Esophagus muscularis mucosa (tissue), 4 donors: ENCODE data around the gene MLF2. TPM values are rescaled to one million over a fixed set of nuclear protein-coding genes. Genes with fewer than 3 reads are reported as not detected.

Experiments
- DNase-seq: peaks from one replicate; pipeline ENCODE4 v3.0.0-alpha.2; 2017; ENCODE audit errors: extremely low spot score
- H3K27ac ChIP-seq, 4 donors: fragments of 200-600 bp; sonication (generic); replicated peaks in 1 of 4; 1 replicate in 3 of 4; 2 replicates in 1 of 4; pipeline ENCODE4 v1.5.1; 2016 to 2019; ENCODE audit warnings: mild to moderate bottlenecking in 1 of 4
- H3K27me3 ChIP-seq, 4 donors: fragments of 200-600 bp; sonication (generic); one replicate each; pipeline versions ENCODE4 v1.5.1 to v1.6.0; 2016 to 2019
- H3K36me3 ChIP-seq, 4 donors: fragments of 200-600 bp; sonication (generic); one replicate each; pipeline ENCODE4 v1.5.1; 2016 to 2019
- H3K4me1 ChIP-seq, 4 donors: fragments of 200-600 bp; sonication (generic); one replicate each; pipeline ENCODE4 v1.5.1; 2016 to 2019
- H3K4me3 ChIP-seq, 4 donors: fragments of 200-600 bp; sonication (generic); 1 replicate in 2 of 4; 2 replicates in 2 of 4; pipeline ENCODE4 v1.5.1; 2016 to 2019; ENCODE audit warnings: mild to moderate bottlenecking in 4 of 4, moderate library complexity in 1 of 4
- H3K9me3 ChIP-seq, 4 donors: fragments of 200-600 bp; sonication (generic); 1 replicate in 3 of 4; 2 replicates in 1 of 4; pipeline ENCODE4 v1.5.1; 2016 to 2019
- CTCF ChIP-seq, 3 experiments: fragments of 200-600 bp in 2 of 3; fragments of 450-650 bp in 1 of 3; sonication (generic) in 2 of 3; IDR thresholded peaks; one replicate each; pipeline ENCODE4 v1.5.1; 2017 to 2019; ENCODE audit warnings: antibody characterized with exemption in 3 of 3, mild to moderate bottlenecking in 2 of 3, moderate library complexity in 1 of 3
- EP300 ChIP-seq: sonication (generic); formaldehyde crosslinking; IDR thresholded peaks from one replicate; pipeline ENCODE4 v1.6.1; 2017; ENCODE audit warnings: antibody characterized with exemption
- POLR2A ChIP-seq: fragments of 450-650 bp; IDR thresholded peaks from one replicate; pipeline ENCODE4 v1.6.1; 2017; ENCODE audit warnings: antibody characterized with exemption, moderate library complexity, mild to moderate bottlenecking, low read depth
- POLR2AphosphoS5 ChIP-seq, 2 donors: sonication (generic); formaldehyde crosslinking; IDR thresholded peaks; one replicate each; pipeline ENCODE4 v1.6.1; 2017; ENCODE audit warnings: antibody characterized with exemption in 2 of 2
- WGBS: methylation state at CpG from one replicate; pipeline ENCODE4 v1.1.5; 2018; 5-methylcytosine and 5-hydroxymethylcytosine counted together
- intact Hi-C: fragments of 100-400 bp; cut with DNase I; formaldehyde crosslinking; loops from one replicate; pipeline ENCODE4 v1.15.1; 2023
- total RNA-seq, 4 donors: library from RNA; depleted of rRNA; stranded (reverse); fragments of >200 nt; gene quantifications; one replicate each; pipeline versions ENCODE4 v1.1.0 to v1.2.1, GENCODE V29; 2016

The MLF2 gene
- total RNA-seq, 4 donors from 2014 or later, result 169 to 247 (median 214) TPM

- H3K4me1 ChIP-seq, result peaks cover 0 to 6% (median 1%) of the 10 kb centered on the region in 4 donors
- H3K27me3 ChIP-seq, result no peaks in the 10 kb centered on the region
- no peak for DNase-seq
- no peak overlapping the region for H3K4me3 ChIP-seq
- intact Hi-C loops, result no loop called here
- H3K36me3 ChIP-seq, result no peaks in the 10 kb centered on the region
- WGBS, result 94% methylated on average over 5 of the region's 5 CpGs
- no peaks in the 10 kb centered on the region for H3K9me3 ChIP-seq
- no peak for TF ChIP-seq POLR2AphosphoS5 (IDR thresholded peaks at IDR 0.05)
- no peak for TF ChIP-seq EP300
- TF ChIP-seq POLR2A, result no peak
- no peak for TF ChIP-seq CTCF (IDR thresholded peaks at IDR 0.05)
- no peak overlapping the region for H3K27ac ChIP-seq
Observed at GRCh38 chr12:6787309-6787708, 34.4 kb upstream of the MLF2 start.

GRCh38 chr12:6786416-6787094 is 33.6 kb upstream of the MLF2 start:
- H3K27me3 ChIP-seq, result no peaks in the 10 kb centered on the region
- H3K4me3 ChIP-seq, result no peak overlapping the region
- DNase-seq, result no peak
- no peaks in the 10 kb centered on the region for H3K9me3 ChIP-seq
- peaks cover 0 to 3% (median 0%) of the 10 kb centered on the region in 4 donors for H3K4me1 ChIP-seq
- H3K27ac ChIP-seq, result no peak overlapping the region
- intact Hi-C loops, result no loop called here
- H3K36me3 ChIP-seq, result no peaks in the 10 kb centered on the region
- WGBS, result 64% methylated on average over 9 of the region's 9 CpGs
- TF ChIP-seq CTCF (IDR thresholded peaks at IDR 0.05) (no peak), EP300 (no peak), POLR2AphosphoS5 (IDR thresholded peaks at IDR 0.05) (no peak), POLR2A (no peak)

GRCh38 chr12:6784761-6785160 is 31.8 kb upstream of the MLF2 start:
- WGBS, result 63% methylated on average over 5 of the region's 5 CpGs
- H3K4me1 ChIP-seq, result peaks cover 0 to 3% (median 0%) of the 10 kb centered on the region in 4 donors
- no peak overlapping the region for H3K27ac ChIP-seq
- no peaks in the 10 kb centered on the region for H3K27me3 ChIP-seq
- H3K9me3 ChIP-seq, result no peaks in the 10 kb centered on the region
- no peaks in the 10 kb centered on the region for H3K36me3 ChIP-seq
- intact Hi-C loops, result no loop called here
- no peak for DNase-seq
- no peak for TF ChIP-seq POLR2AphosphoS5 (IDR thresholded peaks at IDR 0.05)
- TF ChIP-seq POLR2A, result no peak
- TF ChIP-seq CTCF (IDR thresholded peaks at IDR 0.05), result no peak
- TF ChIP-seq EP300, result no peak
- H3K4me3 ChIP-seq, result no peak overlapping the region

- H3K4me3 ChIP-seq, result no peak overlapping the region
- no peaks in the 10 kb centered on the region for H3K9me3 ChIP-seq
- no peak overlapping the region for H3K27ac ChIP-seq
- no peak for DNase-seq
- TF ChIP-seq CTCF (IDR thresholded peaks at IDR 0.05) (no peak), EP300 (no peak), POLR2A (no peak), POLR2AphosphoS5 (IDR thresholded peaks at IDR 0.05) (no peak)
- H3K36me3 ChIP-seq, result no peaks in the 10 kb centered on the region
- no peaks in the 10 kb centered on the region for H3K27me3 ChIP-seq
- intact Hi-C loops, result no loop called here
- WGBS, result 71% methylated on average over 5 of the region's 5 CpGs
- peaks cover under 1 to 4% (median under 1%) of the 10 kb centered on the region in 4 donors for H3K4me1 ChIP-seq
Observed at GRCh38 chr12:6784296-6784695, 31.4 kb upstream of the MLF2 start.

- TF ChIP-seq CTCF (IDR thresholded peaks at IDR 0.05), result no peak
- no peak for TF ChIP-seq EP300
- no peak for TF ChIP-seq POLR2A
- TF ChIP-seq POLR2AphosphoS5 (IDR thresholded peaks at IDR 0.05), result no peak
- no peaks in the 10 kb centered on the region for H3K36me3 ChIP-seq
- H3K27me3 ChIP-seq, result no peaks in the 10 kb centered on the region
- H3K9me3 ChIP-seq, result no peaks in the 10 kb centered on the region
- no peak overlapping the region for H3K27ac ChIP-seq
- 89% methylated on average over 9 of the region's 9 CpGs for WGBS
- no peak overlapping the region for H3K4me3 ChIP-seq
- peaks cover 4 to 9% (median 5%) of the 10 kb centered on the region in 4 donors for H3K4me1 ChIP-seq
- DNase-seq, result no peak
- intact Hi-C loops, result no loop called here
Observed at GRCh38 chr12:6783828-6784227, 30.9 kb upstream of the MLF2 start.
